Stimulated activated CD8-positive, alpha-beta memory T cell treated with anti-CD3 and anti-CD28 coated beads, Interleukin-7, amount 100 ng/mL, for 24 hours (primary cell): ENCODE results near the gene CTNND2.
"Not testable (repeated sequence)": the region's sequence is repeated elsewhere in the genome, so short reads cannot be mapped to it uniquely, and the experiment has no call there.

Experiments
- DNase-seq: peaks from one replicate; pipeline ENCODE4 v3.0.0-alpha.2; 2020; ENCODE audit warnings: low read depth

Gene CTNND2

DNA sequence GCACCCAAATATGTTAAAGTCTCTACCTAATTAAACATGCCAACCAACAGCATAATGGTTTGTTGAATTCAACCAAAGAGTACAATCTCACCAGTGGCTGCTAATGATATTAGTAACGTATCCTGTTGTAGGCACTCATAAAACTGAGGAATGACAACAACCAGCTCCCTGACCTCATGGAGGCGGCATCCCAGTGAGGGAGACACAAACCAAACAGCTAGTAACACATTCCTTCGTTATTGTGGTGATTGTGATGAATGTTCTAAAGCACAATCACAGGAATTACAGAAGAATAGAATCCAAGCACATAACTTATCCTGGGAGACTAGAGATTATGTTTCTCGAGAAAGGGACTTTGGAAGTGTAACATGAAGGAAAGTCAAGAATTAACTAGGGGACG is 224.6 kb downstream of the CTNND2 start:
- no peak for DNase-seq

- no peak for DNase-seq
Measured at GRCh38 chr5:11675184-11675583, 229.1 kb downstream of the CTNND2 start.

GRCh38 chr5:11672385-11673085 is 231.7 kb downstream of the CTNND2 start:
- DNase-seq: no peak

GRCh38 chr5:11658376-11658775 is 245.9 kb downstream of the CTNND2 start:
- DNase-seq: no peak

- no peak for DNase-seq
Measured at GRCh38 chr5:11656916-11657315, 247.3 kb downstream of the CTNND2 start.

GRCh38 chr5:11655681-11656080 is 248.6 kb downstream of the CTNND2 start:
- no peak for DNase-seq

DNA sequence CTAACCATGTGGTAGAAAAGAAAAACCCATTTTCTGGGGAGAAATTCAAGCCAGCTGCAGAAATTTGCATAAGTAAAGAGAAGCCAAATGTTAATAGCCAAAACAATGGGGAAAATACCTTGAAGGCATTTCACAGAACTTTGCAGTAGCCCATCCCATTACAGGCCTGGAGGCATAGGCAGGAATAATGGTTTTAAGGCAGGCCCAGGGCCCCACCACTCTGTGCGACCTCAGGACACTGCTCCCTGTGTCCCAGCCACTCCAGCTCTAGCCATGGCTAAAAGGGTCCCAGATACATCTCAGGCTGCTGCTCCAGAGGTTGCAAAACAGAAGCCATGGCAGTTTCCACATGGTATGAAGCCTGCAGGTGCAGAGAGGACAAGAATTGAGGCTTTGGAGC is 253.3 kb downstream of the CTNND2 start:
- DNase-seq: no peak

GRCh38 chr5:11646141-11646540 is 258.1 kb downstream of the CTNND2 start:
- DNase-seq: no peak

DNA sequence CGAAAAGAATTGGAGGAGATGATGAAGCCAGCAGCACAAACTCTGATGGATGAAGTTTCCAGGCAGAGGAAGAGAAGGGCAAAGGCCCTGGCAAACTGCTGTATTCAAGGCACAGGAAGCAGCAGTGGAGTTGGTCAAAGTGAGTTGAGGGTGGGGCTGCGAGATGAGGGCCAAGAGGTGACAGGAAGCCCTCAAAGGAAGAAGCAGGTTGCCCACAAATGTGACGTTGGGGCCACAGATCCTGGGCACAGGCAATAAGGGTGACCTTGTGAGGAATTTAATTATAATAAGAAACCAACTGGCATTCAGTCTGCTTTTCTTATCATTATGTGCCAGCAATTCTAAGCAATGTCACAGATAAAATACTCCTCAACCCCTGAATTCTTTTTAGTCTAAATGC is 261.8 kb downstream of the CTNND2 start:
- DNase-seq: no peak

GRCh38 chr5:11640158-11640873 is 263.9 kb downstream of the CTNND2 start:
- DNase-seq: no peak

- DNase-seq: no peak
Measured at GRCh38 chr5:11622785-11623184, 281.5 kb downstream of the CTNND2 start.

DNA sequence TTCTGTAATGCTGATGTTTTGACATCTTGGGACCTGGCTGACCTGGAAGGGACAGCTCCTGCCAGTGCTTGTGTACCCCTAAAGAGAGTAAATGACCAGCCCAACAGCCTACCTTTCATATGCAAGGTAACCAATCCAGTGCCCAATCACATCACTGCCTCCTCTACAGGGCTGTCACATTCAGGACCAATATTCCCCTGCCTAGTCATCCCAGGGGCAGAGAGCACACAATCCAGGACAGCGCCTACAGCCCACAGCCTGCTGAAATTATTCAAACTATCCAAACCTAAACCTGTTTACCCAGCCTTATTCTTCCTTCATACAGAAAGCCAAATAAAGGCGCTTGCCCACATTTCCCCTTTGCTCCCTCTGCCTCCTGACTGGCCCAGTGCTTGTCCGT is 284.1 kb downstream of the CTNND2 start:
- DNase-seq: no peak

GRCh38 chr5:11619339-11620024 is 284.8 kb downstream of the CTNND2 start:
- DNase-seq: no peak

DNA sequence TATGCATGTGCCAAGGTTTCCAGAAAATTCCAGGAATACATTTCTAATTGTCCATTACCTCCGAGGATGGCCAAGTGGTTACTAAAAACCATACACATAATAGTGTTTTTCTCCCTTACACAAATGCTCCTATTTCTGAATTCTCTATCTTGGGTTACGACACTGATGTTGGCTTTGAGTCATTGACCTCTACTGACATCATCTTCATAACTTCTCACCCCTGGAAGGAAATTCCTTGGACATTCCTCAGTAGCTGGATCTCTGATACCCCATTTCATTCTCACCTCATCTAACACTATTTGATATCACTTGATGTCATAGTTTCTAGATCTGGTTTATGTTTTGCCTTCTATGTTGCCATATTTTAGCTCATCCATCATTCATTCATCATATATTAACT is 287.2 kb downstream of the CTNND2 start:
- DNase-seq: no peak

DNA sequence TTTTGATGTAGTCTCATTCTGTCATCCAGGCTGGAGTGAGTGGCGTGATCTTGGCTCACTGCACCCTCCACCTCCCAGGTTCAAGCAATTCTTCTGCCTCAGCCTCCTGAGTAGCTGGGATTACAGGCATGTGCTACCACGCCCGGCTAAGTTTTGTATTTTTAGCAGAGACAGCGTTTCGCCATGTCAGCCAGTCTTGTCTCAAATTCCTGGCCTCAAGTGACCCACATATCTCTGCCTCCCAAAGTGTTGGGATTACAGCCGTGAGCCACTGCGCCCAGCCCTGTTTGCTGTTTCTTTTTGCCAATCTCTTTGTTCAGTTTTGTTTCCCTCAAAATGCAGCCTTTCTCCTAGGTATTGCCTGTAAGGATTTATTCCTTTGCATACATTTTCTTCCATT is 287.6 kb downstream of the CTNND2 start:
- DNase-seq: not testable (repeated sequence)

GRCh38 chr5:11611011-11611410 is 293.2 kb downstream of the CTNND2 start:
- DNase-seq: no peak

DNA sequence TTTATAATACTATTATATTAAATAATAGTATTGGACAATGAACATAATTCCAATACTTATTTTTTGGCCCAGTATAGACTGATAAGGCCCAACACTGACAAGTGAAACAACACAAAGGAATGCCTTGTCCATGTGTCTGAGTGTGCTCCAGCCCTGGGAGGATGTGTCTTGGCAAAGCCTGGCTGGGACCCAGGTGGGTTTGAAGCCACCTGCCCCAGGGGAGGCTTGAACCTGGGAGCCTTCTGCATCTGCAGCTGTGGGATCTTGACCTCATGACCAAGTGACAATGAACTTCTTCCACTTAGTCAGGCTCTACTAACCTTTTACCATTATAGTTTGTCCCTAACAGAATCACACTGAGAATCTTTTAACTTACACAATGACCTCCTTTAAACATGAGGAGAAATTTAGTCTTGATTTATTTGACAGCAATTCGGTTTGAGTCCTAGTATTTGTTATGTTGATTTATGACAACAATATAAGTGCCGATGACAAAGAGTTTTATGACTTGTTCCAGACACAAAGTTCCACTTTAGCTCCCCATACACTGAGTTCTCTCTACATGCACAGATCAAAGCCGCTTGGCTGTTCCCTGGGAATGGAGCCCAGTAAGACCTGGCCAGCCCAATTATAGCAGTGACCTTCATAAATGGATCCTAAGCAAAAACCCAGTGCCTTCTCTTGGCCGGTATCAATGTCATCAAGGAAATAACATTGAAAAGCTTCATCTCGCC is 294.5 kb downstream of the CTNND2 start:
- no peak for DNase-seq

DNA sequence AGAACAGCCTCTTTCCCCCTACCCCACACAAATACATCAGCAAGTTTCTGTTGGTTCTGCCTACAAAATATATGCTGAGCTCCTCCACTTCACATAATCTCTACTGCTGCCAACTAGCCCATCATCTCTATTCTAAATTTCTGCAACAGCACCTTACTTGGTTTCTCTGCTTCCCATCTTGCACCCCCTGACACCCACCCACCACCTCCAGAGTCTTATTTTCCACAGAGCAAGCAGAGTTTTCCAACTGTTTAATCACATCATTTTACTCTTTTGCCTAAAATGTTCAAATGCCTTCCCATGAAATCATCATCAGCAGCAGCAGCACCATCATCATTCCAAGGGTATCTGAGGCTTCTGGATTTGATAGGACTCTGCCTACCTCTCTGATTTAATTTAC is 295.7 kb downstream of the CTNND2 start:
- DNase-seq: no peak

- DNase-seq: no peak
Measured at GRCh38 chr5:11607944-11608483, 296.2 kb downstream of the CTNND2 start.

DNA sequence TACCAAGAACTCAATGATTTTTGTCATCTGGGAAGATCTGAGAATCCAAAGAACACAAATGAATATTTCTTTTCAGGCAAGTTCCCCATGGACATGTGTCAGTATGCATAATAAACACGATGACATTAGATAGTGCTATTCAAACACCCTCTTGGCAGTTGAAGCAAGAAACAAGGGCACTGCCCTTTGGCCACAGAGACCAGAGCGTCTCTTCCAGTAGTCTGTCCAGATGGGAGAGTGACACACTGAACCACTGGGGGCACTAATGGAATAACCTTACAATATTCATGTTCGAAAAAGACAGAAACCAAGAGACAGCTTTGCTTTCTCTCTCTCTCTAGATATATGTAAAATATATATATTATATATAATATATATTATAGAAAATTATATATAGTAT is 301.9 kb downstream of the CTNND2 start:
- DNase-seq: no peak

DNA sequence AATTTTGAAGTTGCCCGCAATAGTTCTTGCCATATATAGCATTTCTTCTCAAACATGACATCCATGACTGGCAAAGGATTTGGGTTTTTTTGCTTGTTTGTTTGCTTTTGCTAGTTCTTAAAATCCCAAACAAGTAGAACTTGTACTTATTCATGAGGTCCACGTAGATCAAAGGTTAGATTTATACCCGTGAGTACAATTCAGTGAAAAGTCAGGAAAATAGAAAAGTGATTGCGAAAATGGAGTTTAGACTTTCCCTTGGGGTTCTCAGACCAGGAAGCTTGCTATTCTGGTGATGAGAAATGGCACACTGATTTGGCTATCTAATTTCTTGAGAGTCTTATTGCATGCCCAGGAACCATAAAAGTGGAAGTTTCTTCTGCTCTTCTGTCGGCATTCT is 304.7 kb downstream of the CTNND2 start:
- no peak for DNase-seq

- no peak for DNase-seq
Measured at GRCh38 chr5:11596657-11597071, 307.6 kb downstream of the CTNND2 start.
